ENCODE data around the gene PLEKHH3.
"Not testable (repeated sequence)": the region's sequence is repeated elsewhere in the genome, so short reads cannot be mapped to it uniquely, and the experiment has no call there.

PLEKHH3 gene

GRCh38 chr17:42629411-42630009 lies 47.3 kb downstream of the PLEKHH3 start:
- DNase-seq (ENCODE audit: low read depth, low spot score), result no peak

- DNase-seq (ENCODE audit: low read depth, low spot score), result not testable (repeated sequence)
Measured at GRCh38 chr17:42627032-42627764, 49.6 kb downstream of the PLEKHH3 start.

- DNase-seq (ENCODE audit: low read depth, low spot score), result peak; percentile 48
Measured at GRCh38 chr17:42623732-42624596, 52.8 kb downstream of the PLEKHH3 start.

GRCh38 chr17:42623271-42623670 lies 53.5 kb downstream of the PLEKHH3 start:
- DNase-seq (ENCODE audit: low read depth, low spot score), result no peak

- not testable (repeated sequence) for DNase-seq (ENCODE audit: low read depth, low spot score)
Measured at GRCh38 chr17:42621987-42622386, 54.8 kb downstream of the PLEKHH3 start.

- peak; percentile 33 for DNase-seq (ENCODE audit: low read depth, low spot score)
Measured at GRCh38 chr17:42618442-42619150, 58.2 kb downstream of the PLEKHH3 start.

- DNase-seq (ENCODE audit: low read depth, low spot score), result no peak
Measured at GRCh38 chr17:42617956-42618431, 58.8 kb downstream of the PLEKHH3 start.
